ENCODE results near the gene SECISBP2.

GRCh38 chr9:89367281-89367680, 49.0 kb downstream of the SECISBP2 start:
- TF ChIP-seq CTCF (tag by site-specific recombination; IDR thresholded peaks at IDR 0.05) = no peak
- TF ChIP-seq ZNF580 (tag by site-specific recombination; IDR thresholded peaks at IDR 0.05) = no peak
- no peak for TF ChIP-seq ZNF747 (tag by site-specific recombination; IDR thresholded peaks at IDR 0.05)
- TF ChIP-seq ZBTB8A (tag by site-specific recombination; IDR thresholded peaks at IDR 0.05) = no peak
- no peak for TF ChIP-seq BCL11A (tag by site-specific recombination; IDR thresholded peaks at IDR 0.05; ENCODE audit: low read depth)
- TF ChIP-seq SCRT1 (tag by site-specific recombination; IDR thresholded peaks at IDR 0.05; ENCODE audit: borderline replicate concordance) = no peak
- TF ChIP-seq ZNF416 (tag by site-specific recombination; IDR thresholded peaks at IDR 0.05) = no peak
- TF ChIP-seq ZNF830 (tag by site-specific recombination; IDR thresholded peaks at IDR 0.05; ENCODE audit: low read depth) = no peak
- no peak for TF ChIP-seq ZFP69B (tag by site-specific recombination; IDR thresholded peaks at IDR 0.05)
- no peak for TF ChIP-seq ZFP3 (tag by site-specific recombination; IDR thresholded peaks at IDR 0.05; ENCODE audit: low read depth)
- no peak for TF ChIP-seq ZBTB1 (tag by site-specific recombination; IDR thresholded peaks at IDR 0.05)
- no peak for TF ChIP-seq REST (tag by site-specific recombination; IDR thresholded peaks at IDR 0.05)
- TF ChIP-seq KLF16 (tag by site-specific recombination; IDR thresholded peaks at IDR 0.05) = no peak
- TF ChIP-seq PATZ1 (tag by site-specific recombination; IDR thresholded peaks at IDR 0.05) = no peak
